GM21360 (cell line): Measurements from ENCODE around the gene RPN2.

Source experiments
- ATAC-seq: cut with Tn5 transposase; IDR thresholded peaks from one replicate; pipeline ENCODE4 v1.9.1; 2021; ENCODE audit warnings: mild to moderate bottlenecking, moderate library complexity; ENCODE audit not compliant: unreplicated experiment

The RPN2 gene

GRCh38 chr20:37261714-37262113, 82.6 kb downstream of the RPN2 start, which contains the start of gene GHRH:
Gene GHRH (minus strand): TSS chr20:37261814. CDS start chr20:37256889, 4,925 bp downstream.
- ATAC-seq = no peak

DNA sequence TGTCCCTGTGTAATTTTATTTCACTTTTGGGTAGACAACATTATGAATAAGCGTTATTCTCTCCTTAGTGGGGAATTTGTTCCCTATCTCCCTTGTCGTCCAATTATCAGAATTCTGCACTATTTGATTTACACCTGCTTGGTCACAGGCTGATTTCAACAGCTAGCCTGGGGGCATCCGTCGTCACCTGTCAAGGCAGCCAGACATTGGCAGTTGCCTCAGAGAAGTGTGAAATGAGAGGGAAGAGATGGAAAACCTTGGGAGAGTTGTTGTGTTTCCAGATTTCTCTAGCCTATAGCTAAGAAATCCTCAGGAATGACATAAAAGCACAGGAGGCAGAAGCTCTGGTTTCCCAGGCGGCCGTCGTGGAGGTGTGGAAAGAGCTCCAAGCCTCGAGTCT, 83.4 kb downstream of the RPN2 start:
- no peak for ATAC-seq

DNA sequence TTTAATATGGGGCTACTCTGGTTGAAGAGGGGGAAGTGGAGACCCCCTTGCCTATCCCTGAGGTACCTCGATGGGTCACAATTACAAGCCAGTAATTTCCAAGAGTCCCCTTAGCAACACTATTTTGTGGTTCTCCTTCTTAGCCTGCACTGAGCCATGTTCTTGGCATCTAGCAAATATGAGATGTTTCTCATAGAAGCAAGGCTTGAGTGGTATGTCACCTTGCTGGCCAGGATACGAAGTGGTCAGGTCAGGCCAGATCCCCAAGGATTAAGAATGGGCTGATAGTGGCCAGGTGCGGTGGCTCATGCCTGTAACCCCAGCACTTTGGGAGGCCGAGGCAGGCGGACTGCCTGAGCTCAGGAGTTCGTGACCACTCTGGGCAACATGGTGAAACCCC, 84.6 kb downstream of the RPN2 start:
- ATAC-seq = no peak

GRCh38 chr20:37265152-37265551, 86.0 kb downstream of the RPN2 start:
- ATAC-seq = no peak

DNA sequence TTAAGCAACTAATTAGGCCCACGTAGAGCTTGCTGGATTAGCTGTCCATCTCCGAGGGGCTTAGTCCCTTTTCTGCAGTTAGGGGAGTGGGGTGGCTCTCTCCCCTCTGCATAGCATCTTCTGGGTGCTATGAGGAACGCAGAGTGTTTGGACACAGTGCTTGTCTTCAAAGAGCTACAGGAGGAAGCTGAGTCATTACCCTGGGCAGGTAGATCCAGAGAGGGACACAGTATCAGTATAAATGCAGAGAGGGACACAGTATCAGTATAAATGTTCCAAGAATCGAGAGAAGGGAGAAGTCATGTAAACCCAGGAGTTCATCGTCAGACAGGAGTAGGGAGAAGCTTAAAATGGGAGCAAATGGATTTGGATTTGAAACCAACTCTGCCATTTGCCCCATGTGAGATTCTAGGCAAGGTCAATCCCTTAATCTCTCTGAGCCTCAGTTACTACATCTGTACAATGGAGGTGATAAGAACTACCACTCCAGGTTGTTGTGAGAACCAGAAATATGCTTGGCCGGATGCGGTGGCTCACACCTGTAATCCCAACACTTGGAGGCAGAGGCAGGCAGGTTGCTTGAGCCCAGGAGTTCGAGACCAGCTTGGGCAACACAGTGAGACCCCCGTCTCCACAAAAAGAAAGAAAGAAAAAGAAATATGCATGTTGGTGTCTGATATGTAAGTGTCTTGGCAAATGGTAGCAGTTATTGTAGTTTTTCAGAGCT, 88.0 kb downstream of the RPN2 start:
- no peak for ATAC-seq

DNA sequence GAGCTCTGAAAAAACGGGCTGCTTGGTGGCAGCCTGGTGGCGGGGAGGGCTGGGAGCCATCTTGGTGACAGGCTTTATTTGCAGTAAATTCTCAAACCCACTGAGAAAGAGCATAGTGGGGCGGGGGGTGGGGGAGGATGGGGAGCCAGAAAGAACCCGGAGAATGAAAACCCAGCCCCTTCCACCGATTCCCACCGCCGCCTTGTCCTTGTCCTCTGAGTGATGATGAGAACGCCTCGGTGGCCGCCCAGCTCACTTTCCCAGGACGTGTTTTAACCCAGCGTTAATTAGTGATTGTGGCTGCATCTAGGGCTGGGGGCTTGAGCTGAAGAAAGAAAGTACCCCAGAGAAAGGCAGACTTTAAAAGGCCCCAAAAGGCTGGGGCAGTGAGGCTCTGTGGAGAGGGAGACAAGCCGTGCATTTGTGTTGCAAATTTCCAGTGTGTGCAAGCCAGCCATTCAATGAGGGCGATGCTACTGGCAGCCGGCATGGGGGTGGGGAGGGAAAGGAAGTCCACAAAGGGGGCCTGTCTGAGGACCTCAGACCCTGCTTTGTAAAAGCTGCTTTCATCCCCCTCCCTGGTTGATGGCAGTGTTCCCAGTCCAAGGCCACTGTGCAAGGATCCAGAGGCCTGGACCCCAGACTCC, 88.7 kb downstream of the RPN2 start:
- no peak for ATAC-seq

DNA sequence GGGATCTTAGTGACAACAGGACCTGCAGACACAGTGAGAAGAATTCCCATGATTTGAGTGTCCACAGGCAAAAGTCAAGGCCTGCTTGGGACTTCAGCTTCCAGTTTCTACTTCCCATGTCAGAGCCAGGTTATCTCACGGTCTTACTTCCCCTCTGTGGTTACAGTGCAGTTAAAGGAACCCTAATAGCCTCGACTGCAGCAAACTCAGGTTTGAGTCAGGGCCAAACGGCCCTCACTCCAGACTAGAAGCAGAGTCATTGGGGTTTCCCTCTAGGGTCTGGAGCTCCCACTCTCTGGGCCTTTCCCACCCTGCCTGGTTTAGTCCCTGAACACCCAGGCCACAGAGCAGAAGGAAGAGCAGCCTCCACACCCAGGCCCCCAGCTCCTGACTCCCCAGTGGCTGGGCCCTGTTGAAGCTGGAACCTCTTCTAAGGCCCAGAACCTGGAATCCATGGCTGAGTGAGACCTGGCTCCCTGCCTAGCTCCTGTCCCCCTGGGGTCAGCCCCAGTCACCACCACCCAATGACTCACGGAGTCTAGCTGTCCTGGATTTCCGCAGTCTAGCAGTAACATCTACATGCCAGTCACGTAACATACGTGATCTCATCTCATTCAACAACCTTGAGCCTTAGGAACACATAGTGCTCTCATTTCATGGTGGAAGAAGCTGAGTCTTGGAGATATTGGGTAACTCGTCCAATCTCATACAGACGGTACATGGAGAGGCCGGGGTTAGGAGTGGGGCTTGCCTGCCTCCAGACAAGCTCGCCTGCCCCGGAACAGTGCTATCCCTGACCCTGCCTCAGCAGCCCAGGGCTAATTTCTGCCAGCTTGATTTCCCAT, 91.7 kb downstream of the RPN2 start:
- no peak for ATAC-seq

GRCh38 chr20:37271421-37271768, 92.3 kb downstream of the RPN2 start:
- no peak for ATAC-seq

DNA sequence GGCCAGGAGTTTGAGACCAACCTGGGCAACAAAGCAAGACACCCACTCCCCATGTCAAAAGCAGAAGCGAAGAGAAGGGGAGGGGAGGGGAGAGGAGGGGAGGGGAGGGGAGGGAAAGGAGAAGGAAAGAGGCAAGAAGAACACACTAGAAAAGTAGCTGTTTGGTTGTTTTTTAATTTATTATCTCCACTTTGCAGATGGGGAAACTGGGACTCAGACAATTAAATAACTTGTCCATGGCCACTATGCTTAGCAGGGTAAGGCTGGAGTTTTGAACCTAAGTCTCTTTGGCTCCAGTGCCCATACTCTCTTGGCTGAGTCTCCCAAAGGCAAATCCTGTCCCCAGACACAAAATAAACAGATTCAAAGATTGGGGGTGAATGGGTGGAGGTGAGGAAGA, 94.9 kb downstream of the RPN2 start:
- ATAC-seq = no peak

DNA sequence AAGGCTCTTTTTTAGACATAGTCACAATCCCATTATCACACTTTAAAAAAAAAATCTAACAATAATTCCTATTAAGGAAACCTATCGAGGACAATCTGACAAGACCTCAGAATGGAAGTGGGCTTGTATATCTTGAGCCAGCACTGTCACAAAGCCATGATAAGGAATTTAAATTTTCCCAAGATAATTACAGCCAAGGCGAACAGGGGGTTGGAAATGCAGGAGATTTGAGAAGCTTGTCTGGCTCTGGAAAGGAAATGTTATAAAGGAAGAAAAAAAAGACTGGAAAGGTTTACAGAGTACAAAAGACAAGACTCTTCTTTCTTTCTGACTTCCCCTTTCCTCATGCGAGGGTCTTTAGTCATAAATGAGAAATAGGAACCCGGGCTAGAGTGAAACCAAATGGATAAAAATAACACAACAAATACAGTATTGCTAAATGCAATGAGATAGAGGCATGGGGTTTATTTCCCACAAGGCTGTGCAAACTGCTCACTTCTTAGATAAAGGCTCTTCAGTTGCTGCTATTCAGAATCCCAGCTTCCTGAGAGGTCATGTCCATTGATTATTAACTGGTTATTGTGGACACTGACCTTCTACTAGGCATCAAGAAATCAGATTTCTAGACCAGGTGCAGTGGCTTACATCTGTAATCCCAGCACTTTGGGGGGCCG, 95.9 kb downstream of the RPN2 start:
- ATAC-seq = no peak

GRCh38 chr20:37276494-37277252, 97.5 kb downstream of the RPN2 start:
- ATAC-seq = no peak

- no peak for ATAC-seq
Observed at GRCh38 chr20:37277253-37277593, 98.1 kb downstream of the RPN2 start.

DNA sequence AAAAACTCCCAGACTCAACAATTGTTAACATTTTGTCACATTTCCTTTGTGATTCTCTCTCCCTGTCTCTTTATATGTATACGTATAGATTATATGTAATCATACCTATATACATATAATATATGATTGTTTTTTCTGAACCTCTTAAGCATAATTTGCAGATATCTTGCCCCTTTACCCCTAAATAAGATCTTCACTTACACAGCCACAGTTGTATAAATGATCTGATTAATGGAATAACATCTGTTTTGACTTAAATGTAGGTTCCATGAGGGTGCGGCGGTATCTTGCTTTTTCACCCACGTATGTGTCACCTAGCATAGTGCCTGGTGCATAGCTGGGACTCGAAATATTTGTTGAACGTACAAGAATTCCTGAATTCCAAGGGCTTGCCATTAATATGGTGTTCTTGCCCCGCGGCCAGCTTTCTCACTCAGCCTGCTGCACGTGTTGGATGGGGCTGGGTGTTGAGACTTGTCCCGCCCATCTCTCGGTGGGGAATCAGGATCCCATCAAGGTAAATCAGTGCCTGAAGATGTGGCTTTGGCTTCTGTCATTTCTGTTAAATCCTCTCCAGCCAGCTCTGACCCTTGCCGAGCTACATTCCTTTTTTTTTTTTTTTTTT, 99.9 kb downstream of the RPN2 start:
- ATAC-seq = no peak

- ATAC-seq = no peak
Observed at GRCh38 chr20:37279820-37280219, 100.7 kb downstream of the RPN2 start.

GRCh38 chr20:37280403-37280802, 101.3 kb downstream of the RPN2 start:
- ATAC-seq = no peak

DNA sequence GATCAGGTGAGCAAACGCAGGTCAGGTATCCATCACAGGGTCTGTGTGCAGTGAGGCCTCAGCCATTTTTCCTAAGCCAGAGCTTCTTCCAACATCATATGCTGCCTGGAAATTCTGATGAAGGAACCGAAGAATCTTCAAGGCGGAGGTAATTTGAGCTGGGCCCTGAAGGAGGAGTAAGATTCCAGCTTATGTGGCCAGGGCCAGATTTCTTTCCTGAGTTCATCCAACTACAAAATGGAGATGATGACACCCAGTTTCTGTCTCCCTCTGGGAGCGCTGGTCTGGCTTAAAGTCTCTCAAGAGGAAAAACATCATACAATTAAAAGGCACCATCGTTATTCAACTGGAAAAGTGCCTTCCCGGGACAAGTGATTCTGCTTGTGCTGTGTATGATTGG, 103.4 kb downstream of the RPN2 start:
- no peak for ATAC-seq

DNA sequence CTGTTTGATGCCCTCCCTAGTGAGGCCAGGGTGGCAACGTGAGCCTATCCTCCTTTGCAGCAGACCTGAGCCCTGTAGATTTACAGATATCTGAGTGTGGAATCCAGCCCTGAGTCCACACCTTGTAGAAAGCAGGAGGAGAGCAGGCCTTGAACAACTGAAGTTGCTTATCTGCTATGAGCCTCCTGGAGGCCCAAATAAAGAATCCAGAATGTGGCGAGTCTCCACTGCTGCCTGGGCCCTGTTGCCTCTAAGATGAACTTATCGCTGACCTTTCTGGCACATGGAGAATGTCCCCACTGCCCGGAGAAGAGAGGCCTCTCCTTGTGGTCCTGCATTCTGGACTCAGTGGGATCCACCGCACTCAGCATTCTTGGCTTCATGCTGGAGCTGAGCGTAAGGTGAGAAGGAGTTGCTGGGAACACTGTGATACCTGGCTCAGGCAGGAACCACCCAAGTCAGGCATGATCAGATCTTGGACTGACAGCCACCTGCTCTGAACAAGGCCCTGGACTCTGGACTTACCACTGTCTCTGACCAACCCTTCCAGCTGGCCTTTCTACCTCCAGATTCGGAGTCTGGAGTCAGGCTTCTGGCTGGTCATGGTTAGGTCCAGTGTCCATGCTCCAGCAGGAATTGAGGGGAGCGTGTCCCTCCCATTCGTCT, 104.5 kb downstream of the RPN2 start:
- ATAC-seq = no peak

DNA sequence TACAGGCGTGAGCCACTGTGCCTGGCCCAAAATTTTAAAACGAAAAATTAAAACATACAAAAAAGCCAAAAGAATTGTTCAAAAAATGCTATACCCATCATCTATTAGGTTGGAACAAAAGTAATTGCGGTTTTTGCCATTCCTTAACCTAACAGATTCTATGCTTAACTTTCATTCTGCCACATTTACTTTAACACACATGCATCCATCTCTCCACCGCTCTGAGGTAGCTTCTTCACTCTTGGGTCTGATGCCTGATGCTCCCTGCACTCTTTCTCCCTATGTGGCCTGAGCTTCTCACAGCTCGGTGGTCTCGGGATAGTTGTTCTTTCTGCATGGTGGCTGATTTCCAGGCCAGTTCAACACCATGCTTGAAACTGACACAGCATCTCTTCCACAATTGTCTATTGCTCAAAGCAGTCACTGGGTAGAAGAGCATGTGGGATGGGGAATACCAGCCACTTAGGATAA, 105.6 kb downstream of the RPN2 start:
- no peak for ATAC-seq

DNA sequence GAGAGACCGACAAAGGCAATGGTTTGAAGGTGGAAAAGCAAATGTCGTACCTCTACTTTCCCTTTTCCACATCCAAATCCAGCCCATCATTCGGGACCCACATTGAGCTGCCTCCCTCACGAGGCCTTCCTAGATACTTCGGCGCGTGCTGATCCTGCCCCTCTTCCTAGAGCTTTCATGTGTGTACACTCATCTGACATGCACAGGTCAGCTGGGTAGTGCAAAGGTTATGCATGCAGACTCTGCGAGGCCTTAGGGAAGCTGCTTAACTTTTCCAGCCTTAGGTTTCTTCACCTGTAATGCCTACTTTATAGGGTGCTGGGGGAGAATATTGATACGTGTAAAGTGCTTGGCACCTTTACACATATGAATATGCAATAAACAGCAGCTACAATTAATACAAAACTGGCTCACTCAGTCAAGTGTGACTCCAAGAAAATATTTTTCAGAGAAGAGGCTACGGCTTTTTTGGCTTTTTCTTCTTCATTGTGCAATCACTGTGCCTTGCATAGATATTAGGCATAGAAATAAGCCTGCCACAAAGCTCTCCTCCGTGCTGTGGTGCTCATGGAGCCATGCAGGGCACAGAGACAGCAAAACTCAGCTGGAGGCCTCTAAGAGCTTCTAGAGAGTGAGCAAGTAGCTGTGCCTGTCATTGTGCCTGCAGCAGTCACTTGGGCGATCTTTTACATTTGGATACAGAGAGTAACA, 106.7 kb downstream of the RPN2 start:
- no peak for ATAC-seq
